ENCODE measurements around the gene LRRC74B.

DNA sequence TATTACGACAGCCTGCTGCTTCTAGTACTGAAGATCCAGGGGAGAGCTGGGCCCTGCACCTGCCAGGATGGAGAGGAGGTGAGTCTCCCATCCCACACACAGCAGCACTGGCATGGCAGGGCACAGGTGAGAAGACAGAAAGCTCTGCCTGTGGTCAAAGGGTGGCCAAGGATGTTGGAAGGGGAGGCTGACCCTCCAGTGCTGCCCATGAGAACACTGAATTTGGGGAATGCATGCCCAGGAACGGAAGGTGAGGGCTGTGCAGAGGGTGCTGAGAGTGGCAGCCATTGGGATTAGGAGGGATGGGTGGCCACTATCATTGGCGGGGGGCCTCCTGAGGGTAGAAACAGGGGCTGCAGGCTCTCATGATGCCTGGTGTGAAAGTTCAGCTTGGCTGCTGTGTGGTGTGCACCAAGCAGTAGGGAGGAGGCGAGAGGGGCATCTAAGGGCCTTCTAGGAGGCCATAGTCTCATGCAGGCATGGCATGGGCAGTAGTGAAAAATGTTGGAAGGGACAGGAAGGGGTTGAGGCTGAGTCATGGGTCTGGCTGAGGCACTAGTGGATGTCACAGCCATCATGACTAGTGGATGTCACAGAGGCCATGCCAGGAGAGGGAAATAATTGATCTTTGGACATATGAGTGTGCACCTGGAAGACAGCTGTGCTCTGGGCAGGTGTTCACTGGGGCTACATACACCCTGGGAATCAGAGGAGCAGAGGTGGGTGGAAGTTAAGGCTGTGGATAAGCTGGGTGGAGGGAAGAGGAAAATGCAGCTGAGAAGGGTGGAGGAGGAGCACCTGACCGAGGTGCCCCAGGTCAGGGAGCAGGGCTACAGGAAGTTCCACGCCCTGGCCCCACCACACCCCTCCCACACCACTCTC is 2.5 kb upstream of the LRRC74B start:
- TF ChIP-seq, protein P1, sequence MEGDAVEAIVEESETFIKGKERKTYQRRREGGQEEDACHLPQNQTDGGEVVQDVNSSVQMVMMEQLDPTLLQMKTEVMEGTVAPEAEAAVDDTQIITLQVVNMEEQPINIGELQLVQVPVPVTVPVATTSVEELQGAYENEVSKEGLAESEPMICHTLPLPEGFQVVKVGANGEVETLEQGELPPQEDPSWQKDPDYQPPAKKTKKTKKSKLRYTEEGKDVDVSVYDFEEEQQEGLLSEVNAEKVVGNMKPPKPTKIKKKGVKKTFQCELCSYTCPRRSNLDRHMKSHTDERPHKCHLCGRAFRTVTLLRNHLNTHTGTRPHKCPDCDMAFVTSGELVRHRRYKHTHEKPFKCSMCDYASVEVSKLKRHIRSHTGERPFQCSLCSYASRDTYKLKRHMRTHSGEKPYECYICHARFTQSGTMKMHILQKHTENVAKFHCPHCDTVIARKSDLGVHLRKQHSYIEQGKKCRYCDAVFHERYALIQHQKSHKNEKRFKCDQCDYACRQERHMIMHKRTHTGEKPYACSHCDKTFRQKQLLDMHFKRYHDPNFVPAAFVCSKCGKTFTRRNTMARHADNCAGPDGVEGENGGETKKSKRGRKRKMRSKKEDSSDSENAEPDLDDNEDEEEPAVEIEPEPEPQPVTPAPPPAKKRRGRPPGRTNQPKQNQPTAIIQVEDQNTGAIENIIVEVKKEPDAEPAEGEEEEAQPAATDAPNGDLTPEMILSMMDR (conservative IDR thresholded peaks at IDR 0.05 in 1 of 2, IDR thresholded peaks at IDR 0.05 in 1 of 2; ENCODE audit: low read depth in 1 of 2, low read length in 2 of 2): no peak
- TF ChIP-seq EZH2 (IDR thresholded peaks at IDR 0.05; ENCODE audit: low read length, missing control alignments): no peak

All from fibroblast of lung (primary cell).